Measurements from ENCODE around the gene OAS1.

DNA sequence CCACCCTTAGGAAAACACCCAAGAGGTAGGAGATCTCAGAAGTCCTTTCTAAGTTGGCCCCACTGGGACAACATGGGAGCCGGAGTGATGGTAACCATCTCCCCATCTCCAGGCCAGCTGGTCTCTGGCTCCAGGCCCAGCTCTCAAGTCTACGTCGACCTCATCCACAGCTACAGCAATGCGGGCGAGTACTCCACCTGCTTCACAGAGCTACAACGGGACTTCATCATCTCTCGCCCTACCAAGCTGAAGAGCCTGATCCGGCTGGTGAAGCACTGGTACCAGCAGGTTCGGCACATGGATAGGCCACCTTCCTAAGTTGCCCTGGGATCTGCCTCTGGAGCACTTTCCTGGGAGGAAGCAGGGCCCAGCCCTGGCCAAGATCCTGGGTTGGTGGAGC, 60.5 kb downstream of the OAS1 start:
- TF ChIP-seq, protein P1, sequence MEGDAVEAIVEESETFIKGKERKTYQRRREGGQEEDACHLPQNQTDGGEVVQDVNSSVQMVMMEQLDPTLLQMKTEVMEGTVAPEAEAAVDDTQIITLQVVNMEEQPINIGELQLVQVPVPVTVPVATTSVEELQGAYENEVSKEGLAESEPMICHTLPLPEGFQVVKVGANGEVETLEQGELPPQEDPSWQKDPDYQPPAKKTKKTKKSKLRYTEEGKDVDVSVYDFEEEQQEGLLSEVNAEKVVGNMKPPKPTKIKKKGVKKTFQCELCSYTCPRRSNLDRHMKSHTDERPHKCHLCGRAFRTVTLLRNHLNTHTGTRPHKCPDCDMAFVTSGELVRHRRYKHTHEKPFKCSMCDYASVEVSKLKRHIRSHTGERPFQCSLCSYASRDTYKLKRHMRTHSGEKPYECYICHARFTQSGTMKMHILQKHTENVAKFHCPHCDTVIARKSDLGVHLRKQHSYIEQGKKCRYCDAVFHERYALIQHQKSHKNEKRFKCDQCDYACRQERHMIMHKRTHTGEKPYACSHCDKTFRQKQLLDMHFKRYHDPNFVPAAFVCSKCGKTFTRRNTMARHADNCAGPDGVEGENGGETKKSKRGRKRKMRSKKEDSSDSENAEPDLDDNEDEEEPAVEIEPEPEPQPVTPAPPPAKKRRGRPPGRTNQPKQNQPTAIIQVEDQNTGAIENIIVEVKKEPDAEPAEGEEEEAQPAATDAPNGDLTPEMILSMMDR (IDR thresholded peaks at IDR 0.05): no peak
- no peak for TF ChIP-seq POLR2A (IDR thresholded peaks at IDR 0.05)
